NCI-H1417 treated with DMSO at 0.1 percent for 48 hours (cell line): ENCODE results near the gene NDUFS7.

Experiments
- DNase-seq: peaks from one replicate; lab custom pipeline; 2025; lab: John Stamatoyannopoulos, UW

NDUFS7 gene

DNA sequence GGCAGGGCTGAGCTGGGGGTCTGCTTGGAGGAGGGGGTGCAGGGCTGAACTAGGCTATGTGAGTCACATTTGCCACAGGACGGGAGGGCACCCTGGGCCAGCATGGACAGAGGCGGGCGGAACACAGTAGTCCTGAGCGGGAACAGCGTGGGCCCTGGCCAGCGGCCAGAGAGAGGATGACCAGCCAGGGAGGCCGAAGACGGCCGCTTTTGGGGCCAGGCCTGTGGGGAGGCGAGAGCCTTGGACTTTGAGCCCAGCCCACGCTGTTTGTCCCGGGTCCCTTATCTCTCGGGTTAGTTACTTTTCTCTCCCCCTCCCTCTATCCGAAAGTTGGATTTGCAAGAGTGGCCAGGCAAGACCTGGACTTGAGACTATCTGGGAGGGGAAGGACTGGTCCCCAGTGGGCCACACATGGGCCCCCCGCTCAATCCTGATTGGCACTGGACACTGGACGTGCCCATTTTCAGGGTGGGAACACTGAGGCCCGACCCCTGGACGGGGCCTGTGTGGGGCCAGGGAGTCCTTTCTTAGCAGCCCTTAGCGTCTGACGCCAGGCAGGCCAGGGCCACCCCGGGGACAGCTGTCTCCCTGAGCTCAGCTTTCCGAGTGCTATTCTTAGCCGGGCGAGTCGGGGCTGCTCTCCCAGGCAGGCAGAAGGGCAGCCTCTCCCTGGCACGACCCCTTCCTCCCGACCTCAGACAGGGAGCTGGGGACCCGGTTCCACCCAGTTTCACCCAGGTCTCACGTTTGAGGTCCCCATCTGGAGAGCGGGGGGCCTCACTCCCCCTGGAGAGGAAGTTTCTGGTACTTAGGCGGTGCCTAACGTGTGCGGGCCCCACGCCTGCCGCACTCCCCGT, 16.8 kb downstream of the NDUFS7 start:
- no peak for DNase-seq

GRCh38 chr19:1401138-1401888, 17.6 kb downstream of the NDUFS7 start, which contains the start of gene GAMT:
Gene GAMT (minus strand): TSS chr19:1401542. CDS start chr19:1401476, 66 bp downstream.
- no peak for DNase-seq

DNA sequence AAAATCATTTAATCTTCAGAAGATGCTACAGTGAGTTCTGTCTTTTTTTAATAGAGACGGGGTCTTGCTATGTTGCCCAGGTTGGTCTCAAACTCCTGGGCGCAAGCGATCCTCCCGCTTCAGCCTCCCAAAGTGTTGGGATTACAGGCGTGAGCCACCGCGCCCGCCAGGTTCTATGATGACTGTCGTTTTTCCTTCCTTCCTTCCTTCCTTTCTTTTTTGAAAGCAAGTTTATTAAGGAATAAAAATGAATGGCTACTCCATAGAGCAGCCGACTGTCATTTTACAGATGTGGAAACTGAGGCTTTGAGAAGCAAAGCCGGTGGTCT, 18.1 kb downstream of the NDUFS7 start:
- no peak for DNase-seq

- no peak for DNase-seq
Measured at GRCh38 chr19:1402411-1403070, 18.8 kb downstream of the NDUFS7 start.

DNA sequence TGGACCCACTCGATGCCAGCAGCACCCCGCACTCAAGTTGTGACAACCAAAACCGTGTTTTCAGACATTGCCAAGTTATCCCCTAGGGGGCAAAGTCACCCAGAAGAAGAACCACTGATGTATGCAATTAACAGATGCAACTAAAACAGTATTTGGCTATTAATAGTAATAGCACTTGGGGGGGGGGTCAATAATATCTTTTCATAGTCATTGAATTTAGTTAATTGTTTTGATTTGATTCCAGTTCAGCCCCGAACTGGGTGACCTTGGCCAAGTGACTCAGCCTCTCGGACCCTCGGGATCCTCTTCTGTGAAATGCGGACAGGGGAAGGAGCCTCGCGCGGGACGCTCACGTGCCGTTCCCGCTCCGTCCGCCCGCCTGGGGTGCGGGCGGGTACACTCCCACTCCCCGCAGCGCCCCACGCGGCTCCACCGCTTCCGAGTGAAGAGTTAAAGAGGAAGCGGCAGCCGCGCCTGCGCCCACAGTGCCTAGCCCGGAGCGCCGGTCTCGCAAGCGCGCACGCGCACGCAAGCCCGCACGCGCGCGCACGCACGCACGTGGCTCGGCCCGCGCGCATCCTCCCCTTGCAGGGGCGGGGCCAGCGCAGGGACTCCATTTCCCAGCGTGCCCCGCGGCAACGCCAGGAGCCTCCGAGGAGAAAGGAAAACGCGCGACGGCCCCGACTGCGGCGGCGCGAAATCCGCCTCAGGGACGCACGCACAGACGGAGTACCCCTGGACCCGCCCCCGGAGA, 23.2 kb downstream of the NDUFS7 start:
- peak; percentile 92 for DNase-seq

GRCh38 chr19:1407528-1408299, 24.0 kb downstream of the NDUFS7 start, which contains the start of gene DAZAP1:
Gene DAZAP1 (plus strand): TSS chr19:1407586. CDS start chr19:1407774, 188 bp downstream.
- DNase-seq: no peak

GRCh38 chr19:1408300-1409203, 24.8 kb downstream of the NDUFS7 start:
- no peak for DNase-seq

DNA sequence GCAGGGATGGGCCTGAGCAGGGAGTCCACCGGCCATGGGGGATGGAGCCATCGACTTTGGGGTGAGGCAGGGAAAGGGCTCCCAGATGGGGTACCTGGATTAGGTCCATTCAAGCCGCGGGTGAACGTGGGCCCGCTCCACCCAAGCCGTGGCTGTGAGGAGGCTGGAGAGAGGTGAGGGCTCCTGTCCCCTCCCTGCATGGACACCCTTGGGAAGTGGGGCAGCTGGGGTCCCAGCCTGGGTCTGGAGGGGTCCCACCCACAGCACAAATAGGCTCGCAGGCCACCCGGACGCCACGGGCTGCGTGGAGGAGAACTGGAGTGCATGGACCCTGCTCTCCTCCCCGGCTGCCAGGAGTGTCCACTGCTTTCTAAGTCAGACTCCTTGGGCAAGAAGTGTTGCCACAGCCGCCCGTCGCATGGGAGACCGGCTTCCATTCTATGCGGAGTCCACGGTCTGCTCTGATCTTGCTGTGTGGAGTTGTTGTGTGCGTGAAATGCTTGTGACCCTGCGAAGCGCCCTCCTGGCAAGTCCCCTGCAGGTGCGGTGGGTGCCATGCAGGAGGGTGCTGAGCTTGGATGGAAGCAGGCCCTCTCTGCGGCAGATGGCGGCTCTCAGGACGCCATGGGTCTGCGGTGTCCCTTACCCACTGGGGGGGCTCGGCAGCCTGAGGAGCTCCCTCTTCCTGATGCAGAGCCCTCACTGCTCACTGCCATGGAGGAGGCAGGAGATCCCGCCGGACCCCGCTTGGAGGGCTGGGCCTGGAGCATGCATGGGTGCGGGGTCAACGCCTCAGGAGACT, 25.7 kb downstream of the NDUFS7 start:
- no peak for DNase-seq

GRCh38 chr19:1410136-1410786, 26.6 kb downstream of the NDUFS7 start:
- no peak for DNase-seq

DNA sequence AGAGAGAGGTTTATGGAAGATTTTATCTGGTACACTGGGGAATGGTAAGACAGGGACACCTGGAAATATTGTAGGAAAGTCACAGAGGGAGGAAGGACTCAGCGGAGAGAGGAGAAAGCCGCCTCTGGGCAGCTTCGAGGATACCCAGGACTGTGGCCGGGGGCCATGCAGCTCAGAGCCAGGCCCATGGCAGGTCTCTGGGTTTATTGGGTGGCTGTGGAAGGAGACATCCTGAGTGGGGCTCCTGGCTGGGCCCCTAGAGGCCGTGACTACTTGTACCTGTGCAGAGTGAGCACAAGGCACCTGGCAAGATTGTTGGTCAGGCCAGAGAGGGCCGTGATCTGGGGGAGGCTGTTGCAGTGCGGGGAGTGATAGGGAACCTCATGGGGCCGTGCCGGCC, 27.1 kb downstream of the NDUFS7 start:
- DNase-seq: no peak

DNA sequence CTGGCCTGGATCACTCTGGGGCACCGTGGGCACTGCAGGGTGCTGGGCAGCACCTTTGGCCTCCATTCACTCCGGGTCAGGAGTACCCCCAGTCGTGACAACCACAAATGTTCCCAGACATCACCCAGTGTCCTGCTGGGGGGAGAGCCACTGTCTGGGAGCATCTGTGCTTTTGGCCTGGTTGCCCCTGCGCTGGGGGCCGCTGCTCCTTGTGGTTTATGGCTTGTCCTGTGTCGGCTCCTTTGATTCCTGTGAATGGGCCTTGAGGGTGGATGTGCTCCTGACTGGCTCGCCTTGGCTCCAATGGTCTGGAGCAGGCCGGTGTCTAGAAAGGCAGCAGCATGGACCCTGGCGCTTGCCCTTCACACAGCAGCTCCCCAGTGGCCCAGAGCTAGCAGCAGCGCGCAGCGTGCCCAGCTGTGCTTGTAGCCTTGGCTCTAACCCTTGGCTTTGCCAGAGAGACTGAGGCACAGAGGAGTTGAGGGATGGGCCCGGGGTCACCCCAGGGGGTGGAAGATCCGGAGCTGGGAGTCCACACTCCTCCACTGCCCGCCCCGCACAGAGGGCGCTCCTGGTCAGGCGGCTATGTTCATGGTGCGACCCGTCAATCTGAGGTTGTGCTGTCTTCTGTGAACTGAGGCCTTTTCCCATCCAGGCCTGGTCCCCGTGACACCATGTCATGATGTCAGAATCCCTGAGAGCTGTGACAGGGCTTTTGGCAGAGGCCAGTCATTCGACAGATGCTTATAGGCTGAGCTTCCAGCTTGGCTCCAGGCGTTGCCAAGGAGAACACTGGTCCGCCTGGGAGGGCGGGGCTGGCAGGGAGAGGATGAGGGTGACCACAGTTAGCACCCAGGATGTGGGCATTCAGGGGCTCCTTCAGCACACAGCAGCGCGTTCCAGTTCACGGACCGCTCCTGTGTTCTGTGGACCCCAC, 27.8 kb downstream of the NDUFS7 start:
- DNase-seq: no peak

DNA sequence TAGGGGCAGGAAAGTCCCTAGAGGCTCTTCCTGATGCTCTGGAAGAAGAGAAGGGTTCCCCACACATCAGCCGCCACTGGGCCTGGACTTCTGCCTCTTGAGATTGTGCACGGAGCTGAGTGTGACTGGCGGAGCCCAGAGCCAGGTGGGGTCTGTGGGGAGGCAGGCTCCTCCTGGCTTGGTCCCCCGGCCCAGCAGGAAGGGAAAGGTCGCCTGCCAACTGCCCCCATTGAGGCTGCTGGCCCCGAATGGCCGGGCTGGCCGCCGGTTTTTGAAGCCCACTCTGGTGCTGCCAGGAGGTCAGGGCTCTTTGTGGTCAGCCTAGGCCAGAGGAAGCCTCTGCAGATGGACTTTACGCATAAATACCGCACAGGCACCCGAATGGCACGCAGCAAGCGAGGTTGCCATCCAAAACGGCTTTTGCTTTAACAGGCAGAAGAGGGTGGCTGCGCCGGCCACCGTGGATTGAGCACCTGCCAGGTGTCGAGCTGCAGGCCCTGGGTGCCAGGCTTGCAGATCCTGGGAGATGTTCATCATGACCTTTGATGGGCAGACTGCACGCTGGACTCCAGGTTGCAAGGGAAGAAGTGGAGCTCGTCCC, 28.7 kb downstream of the NDUFS7 start:
- no peak for DNase-seq

- no peak for DNase-seq
Measured at GRCh38 chr19:1412995-1413800, 29.5 kb downstream of the NDUFS7 start.

GRCh38 chr19:1416014-1416841, 32.5 kb downstream of the NDUFS7 start:
- no peak for DNase-seq

GRCh38 chr19:1417145-1417544, 33.4 kb downstream of the NDUFS7 start:
- DNase-seq: no peak
